Pulmonary artery endothelial cell (primary cell): Measurements from ENCODE around the gene SIAH2. TPM values are rescaled to one million over a fixed set of nuclear protein-coding genes. Genes with fewer than 3 reads are reported as not detected.
"Not testable (repeated sequence)": the region's sequence is repeated elsewhere in the genome, so short reads cannot be mapped to it uniquely, and the experiment has no call there.

Source experiments
- DNase-seq: peaks from one replicate; pipeline ENCODE4 v3.0.0-alpha.2; 2011; ENCODE audit warnings: low read depth, low spot score
- total RNA-seq: library from RNA; depleted of rRNA; stranded (reverse); fragments of >200 nt; gene quantifications from 2 replicates; pipeline ENCODE4 v1.2.3, GENCODE V29; 2014

Gene SIAH2
- total RNA-seq, result 20.5 and 24.1 TPM in 2 replicates

- DNase-seq, result peak; percentile 85
These were observed at the start of gene SIAH2 for GRCh38 chr3:150763122-150763840. Gene SIAH2 (minus strand): TSS chr3:150763169. CDS start chr3:150762849, 320 bp downstream.

GRCh38 chr3:150811984-150812383, 49.0 kb upstream of the SIAH2 start:
- DNase-seq, result no peak

- DNase-seq, result no peak
These were observed 47.7 kb upstream of the SIAH2 start for GRCh38 chr3:150810641-150811040.

- no peak for DNase-seq
These were observed 43.3 kb upstream of the SIAH2 start for GRCh38 chr3:150806185-150806835.

- DNase-seq, result no peak
These were observed 42.4 kb upstream of the SIAH2 start for GRCh38 chr3:150805354-150805753.

GRCh38 chr3:150803440-150803985, 40.5 kb upstream of the SIAH2 start:
- DNase-seq, result no peak

GRCh38 chr3:150800722-150801121, 37.8 kb upstream of the SIAH2 start:
- DNase-seq, result no peak

- DNase-seq, result no peak
These were observed 35.2 kb upstream of the SIAH2 start for GRCh38 chr3:150798122-150798618.

GRCh38 chr3:150797155-150797554, 34.2 kb upstream of the SIAH2 start:
- DNase-seq, result no peak

- not testable (repeated sequence) for DNase-seq
These were observed 33.6 kb upstream of the SIAH2 start for GRCh38 chr3:150796527-150796926.

- DNase-seq, result no peak
These were observed 30.7 kb upstream of the SIAH2 start for GRCh38 chr3:150793641-150794040.

- no peak for DNase-seq
These were observed 27.7 kb upstream of the SIAH2 start for GRCh38 chr3:150790629-150791028.

GRCh38 chr3:150789451-150789850, 26.5 kb upstream of the SIAH2 start:
- DNase-seq, result no peak

- DNase-seq, result peak; percentile 22
These were observed 24.9 kb upstream of the SIAH2 start for GRCh38 chr3:150787741-150788370.

- no peak for DNase-seq
These were observed 23.8 kb upstream of the SIAH2 start for GRCh38 chr3:150786791-150787190.

GRCh38 chr3:150784747-150785125, 21.8 kb upstream of the SIAH2 start:
- no peak for DNase-seq

GRCh38 chr3:150783920-150784746, 21.2 kb upstream of the SIAH2 start:
- no peak for DNase-seq

GRCh38 chr3:150783316-150783715, 20.3 kb upstream of the SIAH2 start:
- DNase-seq, result no peak

GRCh38 chr3:150779402-150779858, 16.5 kb upstream of the SIAH2 start:
- DNase-seq, result no peak

- no peak for DNase-seq
These were observed 15.9 kb upstream of the SIAH2 start for GRCh38 chr3:150778793-150779401.
